Lower lobe of right lung (tissue), 2 donors: Measurements from ENCODE around the gene MMP15. TPM values are rescaled to one million over a fixed set of nuclear protein-coding genes. Genes with fewer than 3 reads are reported as not detected.
"Not testable (repeated sequence)": the region's sequence is repeated elsewhere in the genome, so short reads cannot be mapped to it uniquely, and the experiment has no call there.

ENCODE experiments used
- ATAC-seq, 2 donors: fragments of 200-7000 bp; cut with Tn5 transposase; one replicate each; pipeline ENCODE4 v1.9.1; 2020 to 2022; ENCODE audit warnings: mild to moderate bottlenecking in 2 of 2, moderate library complexity in 2 of 2
- DNase-seq: peaks from one replicate; pipeline ENCODE4 v3.0.0-alpha.2; 2020
- H3K27ac ChIP-seq: fragments of 200-600 bp; one replicate; pipeline ENCODE4 v1.8.0; 2022
- H3K27me3 ChIP-seq: fragments of 200-600 bp; one replicate; pipeline ENCODE4 v1.8.0; 2022; ENCODE audit warnings: low read depth
- H3K36me3 ChIP-seq: fragments of 200-600 bp; one replicate; pipeline ENCODE4 v1.8.0; 2022; ENCODE audit warnings: mild to moderate bottlenecking
- H3K4me1 ChIP-seq: fragments of 200-600 bp; one replicate; pipeline ENCODE4 v1.8.0; 2022
- H3K4me3 ChIP-seq: fragments of 200-600 bp; one replicate; pipeline ENCODE4 v1.8.0; 2022; ENCODE audit warnings: mild to moderate bottlenecking
- H3K9me3 ChIP-seq: fragments of 200-600 bp; one replicate; pipeline ENCODE4 v1.8.0; 2022
- CTCF ChIP-seq: fragments of 200-600 bp; IDR thresholded peaks from one replicate; pipeline ENCODE4 v1.8.0; 2022; ENCODE audit warnings: antibody characterized with exemption, mild to moderate bottlenecking
- intact Hi-C: fragments of 100-400 bp; cut with DNase I; formaldehyde crosslinking; loops from one replicate; pipeline ENCODE4 v1.11.0; 2022
- total RNA-seq: library from RNA; stranded (reverse); fragmentation: NEBNext Ultra II Directional; extraction: Animal tissue kit (Norgen Biotek cat#: 25700); gene quantifications from one replicate; pipeline ENCODE4 v1.2.1, GENCODE V29; 2021
- donor health status: DM: no; HTN: yes; CAD: no; lungs with severe emphysema.

MMP15 gene
- total RNA-seq, 1 donor from 2014 or later = 21.5 TPM

DNA sequence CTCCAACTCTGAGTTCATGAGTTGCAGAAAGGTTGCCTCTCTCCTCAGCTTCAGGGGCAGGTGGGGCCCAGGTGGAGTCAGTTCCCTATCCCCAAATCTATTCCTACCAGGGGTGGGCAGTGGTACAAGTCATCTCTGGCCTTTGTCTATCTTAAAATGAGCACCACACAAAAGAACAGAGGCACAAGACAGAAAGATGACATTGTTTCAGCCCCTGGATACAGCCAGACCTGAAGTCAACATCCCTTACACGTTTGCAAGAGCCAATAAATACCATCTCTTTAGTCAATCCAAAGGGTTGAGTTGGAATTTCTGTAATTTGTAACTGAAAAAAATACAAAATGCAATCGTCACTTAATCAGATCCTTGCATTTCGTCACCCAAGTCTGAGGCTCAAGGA is 32.2 kb downstream of the MMP15 start:
- Histone ChIP-seq H3K27me3 (no peaks in the 10 kb centered on the region), H3K36me3 (no peaks in the 10 kb centered on the region), H3K27ac (no peak overlapping the region), H3K4me1 (no peaks in the 10 kb centered on the region), H3K4me3 (no peak overlapping the region), H3K9me3 (no peaks in the 10 kb centered on the region)
- no peak for ATAC-seq
- DNase-seq = no peak
- intact Hi-C loops = no loop called here
- no peak for TF ChIP-seq CTCF

DNA sequence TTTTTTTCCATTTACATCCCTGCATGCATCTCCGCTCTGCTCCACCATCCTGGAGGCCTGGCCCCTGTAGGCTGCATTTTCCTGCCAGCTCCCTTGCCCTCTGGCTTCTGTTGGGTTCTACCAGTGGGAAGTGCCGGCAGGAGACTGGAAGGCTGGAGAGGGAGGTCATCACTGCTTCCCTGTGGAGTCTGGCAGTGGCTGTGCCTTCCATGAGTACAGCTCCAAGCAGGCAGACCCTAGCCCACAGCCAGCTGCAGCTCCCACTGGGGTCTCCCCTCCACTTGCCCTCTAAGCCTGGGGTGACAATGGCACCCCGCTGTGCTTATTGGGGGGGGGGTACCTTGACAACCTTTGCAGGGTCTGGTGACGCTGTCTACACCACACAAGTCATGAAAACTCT is 37.3 kb downstream of the MMP15 start:
- no peaks in the 10 kb centered on the region for H3K4me1 ChIP-seq
- no peak overlapping the region for H3K27ac ChIP-seq
- H3K36me3 ChIP-seq = no peaks in the 10 kb centered on the region
- no peaks in the 10 kb centered on the region for H3K27me3 ChIP-seq
- intact Hi-C loops = no loop called here
- TF ChIP-seq CTCF = no peak
- ATAC-seq (no peak), DNase-seq (no peak)
- H3K4me3 ChIP-seq = no peak overlapping the region
- no peaks in the 10 kb centered on the region for H3K9me3 ChIP-seq

- H3K4me3 ChIP-seq = no peak overlapping the region
- no peaks in the 10 kb centered on the region for H3K4me1 ChIP-seq
- intact Hi-C loops = no loop called here
- DNase-seq (no peak), ATAC-seq (peak; percentile 35 to 53)
- no peaks in the 10 kb centered on the region for H3K9me3 ChIP-seq
- no peaks in the 10 kb centered on the region for H3K36me3 ChIP-seq
- no peak overlapping the region for H3K27ac ChIP-seq
- TF ChIP-seq CTCF = no peak
- no peaks in the 10 kb centered on the region for H3K27me3 ChIP-seq
These were observed 38.0 kb downstream of the MMP15 start for GRCh38 chr16:58063377-58064076.

- intact Hi-C loops = no loop called here
- Histone ChIP-seq H3K4me3 (no peak overlapping the region), H3K9me3 (no peaks in the 10 kb centered on the region), H3K27me3 (no peaks in the 10 kb centered on the region), H3K36me3 (no peaks in the 10 kb centered on the region), H3K27ac (no peak overlapping the region), H3K4me1 (no peaks in the 10 kb centered on the region)
- ATAC-seq (no peak), DNase-seq (no peak)
- no peak for TF ChIP-seq CTCF
These were observed 45.0 kb downstream of the MMP15 start for GRCh38 chr16:58070585-58070984.

DNA sequence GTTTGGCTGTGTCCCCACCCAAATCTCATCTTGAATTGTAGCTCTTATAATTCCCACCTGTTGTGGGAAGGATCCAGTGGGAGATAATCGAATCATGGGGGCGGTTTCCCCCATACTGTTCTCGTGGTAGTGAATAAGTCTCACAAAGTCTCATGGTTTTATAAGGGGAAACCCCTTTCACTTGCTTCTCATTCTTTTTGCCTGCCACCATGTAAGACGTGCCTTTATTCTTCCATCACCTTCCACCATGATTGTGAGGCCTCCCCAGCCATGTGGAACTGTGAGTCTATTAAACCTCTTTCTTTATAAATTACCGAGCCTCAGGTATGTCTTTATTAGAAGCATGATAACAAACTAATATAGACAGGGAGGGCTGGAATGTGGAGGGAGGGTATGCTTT is 46.6 kb downstream of the MMP15 start:
- H3K36me3 ChIP-seq, H3K4me3 ChIP-seq, intact Hi-C loops, H3K9me3 ChIP-seq, H3K27ac ChIP-seq, DNase-seq, ATAC-seq, H3K27me3 ChIP-seq, H3K4me1 ChIP-seq: not testable (repeated sequence)

- DNase-seq, H3K4me3 ChIP-seq, H3K27me3 ChIP-seq, H3K36me3 ChIP-seq, intact Hi-C loops, H3K27ac ChIP-seq, ATAC-seq, H3K4me1 ChIP-seq, H3K9me3 ChIP-seq: not testable (repeated sequence)
These were observed 47.5 kb downstream of the MMP15 start for GRCh38 chr16:58073086-58073485.
